WTC11 (cell line): Measurements from ENCODE around the gene CALN1.

Experiments used
- CBFB ChIP-seq: sonication (generic); formaldehyde crosslinking; IDR thresholded peaks from 2 replicates; pipeline ENCODE4 v1.8.1; 2022; ENCODE audit warnings: mild to moderate bottlenecking, low read depth, missing genetic modification reagents
- IRF2 ChIP-seq: sonication (generic); formaldehyde crosslinking; IDR thresholded peaks from 2 replicates; pipeline ENCODE4 v1.8.0; 2022; ENCODE audit warnings: low read depth, missing genetic modification reagents, borderline replicate concordance
- NFE2L1 ChIP-seq: sonication (generic); formaldehyde crosslinking; IDR thresholded peaks from 2 replicates; pipeline ENCODE4 v1.8.1; 2023; ENCODE audit warnings: missing genetic modification reagents
- ZNF263 ChIP-seq: sonication (generic); formaldehyde crosslinking; IDR thresholded peaks from 2 replicates; pipeline ENCODE4 v1.8.1; 2022; ENCODE audit warnings: low read depth, mild to moderate bottlenecking, moderate library complexity, missing genetic modification reagents
- ZNF396 ChIP-seq: fragments of 250-450 bp; sonication (Bioruptor Pico); IDR thresholded peaks from 2 replicates; pipeline ENCODE4 v1.8.0; 2021; ENCODE audit warnings: mild to moderate bottlenecking, moderate library complexity, borderline replicate concordance
- TF ChIP-seq, protein P1 (sequence below): sonication (generic); formaldehyde crosslinking; IDR thresholded peaks from 2 replicates; pipeline ENCODE4 v1.8.1; 2022; ENCODE audit warnings: low read depth, missing genetic modification reagents, borderline replicate concordance
- TF ChIP-seq, protein P2 (sequence below): fragments of 250-450 bp; sonication (Bioruptor Pico); IDR thresholded peaks from 2 replicates; pipeline ENCODE4 v2.1.2; 2022; ENCODE audit warnings: mild to moderate bottlenecking, moderate library complexity
- TF ChIP-seq, protein P3 (sequence below): fragments of 200-600 bp; IDR thresholded peaks from 2 replicates; pipeline ENCODE4 v1.8.0; 2022; ENCODE audit warnings: antibody characterized with exemption
- TF ChIP-seq, protein P4 (sequence below): sonication (generic); formaldehyde crosslinking; IDR thresholded peaks from 2 replicates; pipeline ENCODE4 v1.8.1; 2023; ENCODE audit warnings: mild to moderate bottlenecking, moderate library complexity, missing genetic modification reagents
- TF ChIP-seq, protein P5 (sequence below): sonication (generic); formaldehyde crosslinking; IDR thresholded peaks from 2 replicates; pipeline ENCODE4 v1.8.0; 2023; ENCODE audit warnings: missing genetic modification reagents, mild to moderate bottlenecking, borderline replicate concordance
- TF ChIP-seq, protein P6 (sequence below): sonication (generic); formaldehyde crosslinking; IDR thresholded peaks from 2 replicates; pipeline ENCODE4 v1.8.1; 2023; ENCODE audit warnings: mild to moderate bottlenecking, missing genetic modification reagents, moderate library complexity
- TF ChIP-seq, protein P7 (sequence below): sonication (generic); formaldehyde crosslinking; IDR thresholded peaks from 2 replicates; pipeline ENCODE4 v1.8.0; 2023; ENCODE audit warnings: missing genetic modification reagents

DNA sequence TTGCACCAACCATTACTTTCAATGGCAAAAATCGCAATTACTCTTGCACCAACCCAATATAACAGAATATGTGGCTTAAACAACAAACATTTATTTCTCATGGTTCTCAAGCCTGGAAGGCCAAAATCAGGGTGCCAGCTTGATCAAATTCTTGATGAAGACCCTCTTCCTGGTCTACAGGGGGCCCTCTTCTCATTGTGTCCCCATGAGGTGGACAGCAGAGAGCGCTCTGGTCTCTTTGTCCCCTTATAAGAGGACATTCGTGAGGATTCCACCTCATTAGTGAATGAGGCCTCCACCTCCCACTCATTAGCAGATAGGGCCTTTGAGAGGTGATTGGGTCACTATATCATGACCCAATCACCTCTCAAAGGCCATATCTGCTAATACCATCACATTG is 120.0 kb downstream of the CALN1 start:
- TF ChIP-seq, protein P1, sequence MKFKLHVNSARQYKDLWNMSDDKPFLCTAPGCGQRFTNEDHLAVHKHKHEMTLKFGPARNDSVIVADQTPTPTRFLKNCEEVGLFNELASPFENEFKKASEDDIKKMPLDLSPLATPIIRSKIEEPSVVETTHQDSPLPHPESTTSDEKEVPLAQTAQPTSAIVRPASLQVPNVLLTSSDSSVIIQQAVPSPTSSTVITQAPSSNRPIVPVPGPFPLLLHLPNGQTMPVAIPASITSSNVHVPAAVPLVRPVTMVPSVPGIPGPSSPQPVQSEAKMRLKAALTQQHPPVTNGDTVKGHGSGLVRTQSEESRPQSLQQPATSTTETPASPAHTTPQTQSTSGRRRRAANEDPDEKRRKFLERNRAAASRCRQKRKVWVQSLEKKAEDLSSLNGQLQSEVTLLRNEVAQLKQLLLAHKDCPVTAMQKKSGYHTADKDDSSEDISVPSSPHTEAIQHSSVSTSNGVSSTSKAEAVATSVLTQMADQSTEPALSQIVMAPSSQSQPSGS = no peak
- TF ChIP-seq NFE2L1 (CRISPR knock-in tag) (no peak), IRF2 (CRISPR knock-in tag) (no peak), CBFB (no peak), ZNF396 (CRISPR knock-in tag) (no peak), ZNF263 (CRISPR knock-in tag) (no peak)
- TF ChIP-seq, protein P2, sequence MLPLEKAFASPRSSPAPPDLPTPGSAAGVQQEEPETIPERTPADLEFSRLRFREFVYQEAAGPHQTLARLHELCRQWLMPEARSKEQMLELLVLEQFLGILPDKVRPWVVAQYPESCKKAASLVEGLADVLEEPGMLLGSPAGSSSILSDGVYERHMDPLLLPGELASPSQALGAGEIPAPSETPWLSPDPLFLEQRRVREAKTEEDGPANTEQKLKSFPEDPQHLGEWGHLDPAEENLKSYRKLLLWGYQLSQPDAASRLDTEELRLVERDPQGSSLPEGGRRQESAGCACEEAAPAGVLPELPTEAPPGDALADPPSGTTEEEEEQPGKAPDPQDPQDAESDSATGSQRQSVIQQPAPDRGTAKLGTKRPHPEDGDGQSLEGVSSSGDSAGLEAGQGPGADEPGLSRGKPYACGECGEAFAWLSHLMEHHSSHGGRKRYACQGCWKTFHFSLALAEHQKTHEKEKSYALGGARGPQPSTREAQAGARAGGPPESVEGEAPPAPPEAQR (CRISPR knock-in tag) = no peak
- TF ChIP-seq, protein P3, sequence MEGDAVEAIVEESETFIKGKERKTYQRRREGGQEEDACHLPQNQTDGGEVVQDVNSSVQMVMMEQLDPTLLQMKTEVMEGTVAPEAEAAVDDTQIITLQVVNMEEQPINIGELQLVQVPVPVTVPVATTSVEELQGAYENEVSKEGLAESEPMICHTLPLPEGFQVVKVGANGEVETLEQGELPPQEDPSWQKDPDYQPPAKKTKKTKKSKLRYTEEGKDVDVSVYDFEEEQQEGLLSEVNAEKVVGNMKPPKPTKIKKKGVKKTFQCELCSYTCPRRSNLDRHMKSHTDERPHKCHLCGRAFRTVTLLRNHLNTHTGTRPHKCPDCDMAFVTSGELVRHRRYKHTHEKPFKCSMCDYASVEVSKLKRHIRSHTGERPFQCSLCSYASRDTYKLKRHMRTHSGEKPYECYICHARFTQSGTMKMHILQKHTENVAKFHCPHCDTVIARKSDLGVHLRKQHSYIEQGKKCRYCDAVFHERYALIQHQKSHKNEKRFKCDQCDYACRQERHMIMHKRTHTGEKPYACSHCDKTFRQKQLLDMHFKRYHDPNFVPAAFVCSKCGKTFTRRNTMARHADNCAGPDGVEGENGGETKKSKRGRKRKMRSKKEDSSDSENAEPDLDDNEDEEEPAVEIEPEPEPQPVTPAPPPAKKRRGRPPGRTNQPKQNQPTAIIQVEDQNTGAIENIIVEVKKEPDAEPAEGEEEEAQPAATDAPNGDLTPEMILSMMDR = no peak
- TF ChIP-seq, protein P4, sequence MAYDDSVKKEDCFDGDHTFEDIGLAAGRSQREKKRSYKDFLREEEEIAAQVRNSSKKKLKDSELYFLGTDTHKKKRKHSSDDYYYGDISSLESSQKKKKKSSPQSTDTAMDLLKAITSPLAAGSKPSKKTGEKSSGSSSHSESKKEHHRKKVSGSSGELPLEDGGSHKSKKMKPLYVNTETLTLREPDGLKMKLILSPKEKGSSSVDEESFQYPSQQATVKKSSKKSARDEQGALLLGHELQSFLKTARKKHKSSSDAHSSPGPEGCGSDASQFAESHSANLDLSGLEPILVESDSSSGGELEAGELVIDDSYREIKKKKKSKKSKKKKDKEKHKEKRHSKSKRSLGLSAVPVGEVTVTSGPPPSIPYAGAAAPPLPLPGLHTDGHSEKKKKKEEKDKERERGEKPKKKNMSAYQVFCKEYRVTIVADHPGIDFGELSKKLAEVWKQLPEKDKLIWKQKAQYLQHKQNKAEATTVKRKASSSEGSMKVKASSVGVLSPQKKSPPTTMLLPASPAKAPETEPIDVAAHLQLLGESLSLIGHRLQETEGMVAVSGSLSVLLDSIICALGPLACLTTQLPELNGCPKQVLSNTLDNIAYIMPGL (CRISPR knock-in tag) = no peak
- TF ChIP-seq, protein P5, sequence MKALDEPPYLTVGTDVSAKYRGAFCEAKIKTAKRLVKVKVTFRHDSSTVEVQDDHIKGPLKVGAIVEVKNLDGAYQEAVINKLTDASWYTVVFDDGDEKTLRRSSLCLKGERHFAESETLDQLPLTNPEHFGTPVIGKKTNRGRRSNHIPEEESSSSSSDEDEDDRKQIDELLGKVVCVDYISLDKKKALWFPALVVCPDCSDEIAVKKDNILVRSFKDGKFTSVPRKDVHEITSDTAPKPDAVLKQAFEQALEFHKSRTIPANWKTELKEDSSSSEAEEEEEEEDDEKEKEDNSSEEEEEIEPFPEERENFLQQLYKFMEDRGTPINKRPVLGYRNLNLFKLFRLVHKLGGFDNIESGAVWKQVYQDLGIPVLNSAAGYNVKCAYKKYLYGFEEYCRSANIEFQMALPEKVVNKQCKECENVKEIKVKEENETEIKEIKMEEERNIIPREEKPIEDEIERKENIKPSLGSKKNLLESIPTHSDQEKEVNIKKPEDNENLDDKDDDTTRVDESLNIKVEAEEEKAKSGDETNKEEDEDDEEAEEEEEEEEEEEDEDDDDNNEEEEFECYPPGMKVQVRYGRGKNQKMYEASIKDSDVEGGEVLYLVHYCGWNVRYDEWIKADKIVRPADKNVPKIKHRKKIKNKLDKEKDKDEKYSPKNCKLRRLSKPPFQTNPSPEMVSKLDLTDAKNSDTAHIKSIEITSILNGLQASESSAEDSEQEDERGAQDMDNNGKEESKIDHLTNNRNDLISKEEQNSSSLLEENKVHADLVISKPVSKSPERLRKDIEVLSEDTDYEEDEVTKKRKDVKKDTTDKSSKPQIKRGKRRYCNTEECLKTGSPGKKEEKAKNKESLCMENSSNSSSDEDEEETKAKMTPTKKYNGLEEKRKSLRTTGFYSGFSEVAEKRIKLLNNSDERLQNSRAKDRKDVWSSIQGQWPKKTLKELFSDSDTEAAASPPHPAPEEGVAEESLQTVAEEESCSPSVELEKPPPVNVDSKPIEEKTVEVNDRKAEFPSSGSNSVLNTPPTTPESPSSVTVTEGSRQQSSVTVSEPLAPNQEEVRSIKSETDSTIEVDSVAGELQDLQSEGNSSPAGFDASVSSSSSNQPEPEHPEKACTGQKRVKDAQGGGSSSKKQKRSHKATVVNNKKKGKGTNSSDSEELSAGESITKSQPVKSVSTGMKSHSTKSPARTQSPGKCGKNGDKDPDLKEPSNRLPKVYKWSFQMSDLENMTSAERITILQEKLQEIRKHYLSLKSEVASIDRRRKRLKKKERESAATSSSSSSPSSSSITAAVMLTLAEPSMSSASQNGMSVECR (CRISPR knock-in tag) = no peak
- TF ChIP-seq, protein P6, sequence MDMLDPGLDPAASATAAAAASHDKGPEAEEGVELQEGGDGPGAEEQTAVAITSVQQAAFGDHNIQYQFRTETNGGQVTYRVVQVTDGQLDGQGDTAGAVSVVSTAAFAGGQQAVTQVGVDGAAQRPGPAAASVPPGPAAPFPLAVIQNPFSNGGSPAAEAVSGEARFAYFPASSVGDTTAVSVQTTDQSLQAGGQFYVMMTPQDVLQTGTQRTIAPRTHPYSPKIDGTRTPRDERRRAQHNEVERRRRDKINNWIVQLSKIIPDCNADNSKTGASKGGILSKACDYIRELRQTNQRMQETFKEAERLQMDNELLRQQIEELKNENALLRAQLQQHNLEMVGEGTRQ = no peak
- TF ChIP-seq, protein P7, sequence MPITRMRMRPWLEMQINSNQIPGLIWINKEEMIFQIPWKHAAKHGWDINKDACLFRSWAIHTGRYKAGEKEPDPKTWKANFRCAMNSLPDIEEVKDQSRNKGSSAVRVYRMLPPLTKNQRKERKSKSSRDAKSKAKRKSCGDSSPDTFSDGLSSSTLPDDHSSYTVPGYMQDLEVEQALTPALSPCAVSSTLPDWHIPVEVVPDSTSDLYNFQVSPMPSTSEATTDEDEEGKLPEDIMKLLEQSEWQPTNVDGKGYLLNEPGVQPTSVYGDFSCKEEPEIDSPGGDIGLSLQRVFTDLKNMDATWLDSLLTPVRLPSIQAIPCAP (CRISPR knock-in tag) = no peak
